GM10266 (cell line): Measurements from ENCODE around the gene GMPS.
"Not testable (repeated sequence)": the region's sequence is repeated elsewhere in the genome, so short reads cannot be mapped to it uniquely, and the experiment has no call there.

ENCODE experiments used
- DNase-seq: peaks from one replicate; pipeline ENCODE4 v3.0.0; 2012; ENCODE audit errors: extremely low spot score
- TF ChIP-seq, protein P1 (sequence below): IDR thresholded peaks from 2 replicates; pipeline ENCODE4 v1.5.1; 2012; ENCODE audit warnings: mild to moderate bottlenecking, low read depth; ENCODE audit not compliant: control insufficient read depth, insufficient read depth; ENCODE audit errors: missing control alignments

Gene GMPS

GRCh38 chr3:155853214-155854140 is 17.0 kb upstream of the GMPS start:
- no peak for DNase-seq
- TF ChIP-seq, protein P1, sequence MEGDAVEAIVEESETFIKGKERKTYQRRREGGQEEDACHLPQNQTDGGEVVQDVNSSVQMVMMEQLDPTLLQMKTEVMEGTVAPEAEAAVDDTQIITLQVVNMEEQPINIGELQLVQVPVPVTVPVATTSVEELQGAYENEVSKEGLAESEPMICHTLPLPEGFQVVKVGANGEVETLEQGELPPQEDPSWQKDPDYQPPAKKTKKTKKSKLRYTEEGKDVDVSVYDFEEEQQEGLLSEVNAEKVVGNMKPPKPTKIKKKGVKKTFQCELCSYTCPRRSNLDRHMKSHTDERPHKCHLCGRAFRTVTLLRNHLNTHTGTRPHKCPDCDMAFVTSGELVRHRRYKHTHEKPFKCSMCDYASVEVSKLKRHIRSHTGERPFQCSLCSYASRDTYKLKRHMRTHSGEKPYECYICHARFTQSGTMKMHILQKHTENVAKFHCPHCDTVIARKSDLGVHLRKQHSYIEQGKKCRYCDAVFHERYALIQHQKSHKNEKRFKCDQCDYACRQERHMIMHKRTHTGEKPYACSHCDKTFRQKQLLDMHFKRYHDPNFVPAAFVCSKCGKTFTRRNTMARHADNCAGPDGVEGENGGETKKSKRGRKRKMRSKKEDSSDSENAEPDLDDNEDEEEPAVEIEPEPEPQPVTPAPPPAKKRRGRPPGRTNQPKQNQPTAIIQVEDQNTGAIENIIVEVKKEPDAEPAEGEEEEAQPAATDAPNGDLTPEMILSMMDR, result no peak

GRCh38 chr3:155854141-155854940 is 16.1 kb upstream of the GMPS start, which contains the start of gene SLC33A1:
TSS of gene SLC33A1 (minus strand) at chr3:155854427. CDS start at chr3:155853997, 430 bp downstream.
- TF ChIP-seq, protein P1, result no peak
- DNase-seq, result peak; percentile 93

DNA sequence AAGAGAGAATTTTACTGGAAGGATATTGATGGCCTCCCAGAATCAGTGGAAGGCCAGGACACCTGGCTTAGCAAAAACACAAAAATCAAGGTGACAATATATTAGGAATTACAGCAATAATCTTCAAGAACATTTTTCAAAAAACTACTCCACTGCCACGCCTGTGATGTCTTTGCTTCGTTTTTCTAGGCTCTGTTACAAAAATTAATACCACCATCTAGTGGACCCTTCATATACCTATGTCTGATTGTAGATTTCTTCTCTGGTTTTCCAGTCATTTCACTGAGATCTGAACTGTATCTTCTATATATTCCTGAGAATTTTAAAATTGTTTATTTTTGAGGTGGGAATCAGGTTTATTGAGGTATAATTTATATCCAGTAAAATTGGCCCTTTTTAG is 10.6 kb upstream of the GMPS start:
- TF ChIP-seq, protein P1, result peak; percentile 30
- DNase-seq, result peak; percentile 42

- not testable (repeated sequence) for DNase-seq
These were observed 10.0 kb upstream of the GMPS start for GRCh38 chr3:155860424-155860823.

GRCh38 chr3:155861476-155862183 is 8.8 kb upstream of the GMPS start:
- TF ChIP-seq, protein P1, result no peak
- DNase-seq, result no peak

- not testable (repeated sequence) for DNase-seq
These were observed 8.0 kb upstream of the GMPS start for GRCh38 chr3:155862290-155862982.

GRCh38 chr3:155863072-155863784 is 7.2 kb upstream of the GMPS start:
- TF ChIP-seq, protein P1, result no peak
- DNase-seq, result no peak
